Measurements from ENCODE around the gene FAIM.
"Not testable (repeated sequence)": the region's sequence is repeated elsewhere in the genome, so short reads cannot be mapped to it uniquely, and the experiment has no call there.

The FAIM gene

DNA sequence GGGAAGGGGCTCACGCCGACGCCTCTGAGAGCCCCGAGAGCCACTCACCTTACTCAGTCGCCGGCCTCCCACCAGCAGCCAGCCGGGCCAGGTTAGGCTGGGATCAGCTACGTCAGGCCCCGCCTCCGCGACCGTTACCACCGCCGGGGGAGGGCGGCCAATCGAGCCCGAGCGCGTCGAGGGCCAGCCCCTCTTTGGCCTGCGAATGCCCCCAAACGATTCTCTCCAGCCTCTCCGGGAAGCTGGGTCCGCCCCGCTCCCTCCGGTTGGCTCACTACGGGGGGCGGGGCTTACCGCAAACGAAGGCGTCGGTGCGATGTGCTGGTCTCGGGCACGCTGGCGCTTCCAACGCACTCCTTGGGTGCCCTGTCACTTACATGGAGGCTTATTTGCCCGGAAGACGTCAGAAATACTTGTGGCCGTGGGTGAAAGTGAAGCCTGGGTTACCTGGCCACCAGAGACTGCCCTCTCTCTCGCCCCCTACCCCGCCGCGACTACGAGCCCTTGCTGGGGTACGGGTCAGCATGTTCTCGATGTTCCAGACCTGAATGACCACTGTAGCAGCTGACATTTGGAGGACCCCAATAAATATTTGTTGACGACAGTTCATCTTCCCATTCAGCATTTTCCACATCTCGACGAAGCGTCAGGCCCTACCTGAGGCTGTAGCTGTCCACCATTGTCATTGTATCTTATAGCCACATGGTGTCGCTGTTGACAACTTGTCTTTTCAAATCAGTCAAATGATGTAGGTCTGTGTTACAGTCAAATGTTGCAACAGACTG is 14.2 kb upstream of the FAIM start, which contains the start of gene CEP70:
Gene CEP70, minus strand, starts transcription at position 111 of the 785 bp plus-strand sequence. CDS start 21,333 bp downstream, outside the sequence.
- no peaks in the 10 kb centered on the region for H3K27me3 ChIP-seq (ENCODE audit: insufficient read depth, poor library complexity, severe bottlenecking)
- DNase-seq (ENCODE audit: low spot score) (peak; percentile 95), ATAC-seq (ENCODE audit: low read depth) (peak; percentile 95)
- H3K4me1 ChIP-seq (ENCODE audit: insufficient read depth, poor library complexity, severe bottlenecking): no peaks in the 10 kb centered on the region
- H3K36me3 ChIP-seq (ENCODE audit: low read depth): peaks cover 17% of the 10 kb centered on the region
- peak; percentile 93 for TF ChIP-seq CTCF (IDR thresholded peaks at IDR 0.05; ENCODE audit: poor library complexity, severe bottlenecking)
- peak within 1 kb of the TSS; percentile 56 for H3K27ac ChIP-seq (ENCODE audit: poor library complexity, severe bottlenecking)
- H3K9me3 ChIP-seq (ENCODE audit: severe bottlenecking): no peaks in the 10 kb centered on the region
- peak within 1 kb of the TSS; percentile 53 for H3K4me3 ChIP-seq (ENCODE audit: severe bottlenecking)

DNA sequence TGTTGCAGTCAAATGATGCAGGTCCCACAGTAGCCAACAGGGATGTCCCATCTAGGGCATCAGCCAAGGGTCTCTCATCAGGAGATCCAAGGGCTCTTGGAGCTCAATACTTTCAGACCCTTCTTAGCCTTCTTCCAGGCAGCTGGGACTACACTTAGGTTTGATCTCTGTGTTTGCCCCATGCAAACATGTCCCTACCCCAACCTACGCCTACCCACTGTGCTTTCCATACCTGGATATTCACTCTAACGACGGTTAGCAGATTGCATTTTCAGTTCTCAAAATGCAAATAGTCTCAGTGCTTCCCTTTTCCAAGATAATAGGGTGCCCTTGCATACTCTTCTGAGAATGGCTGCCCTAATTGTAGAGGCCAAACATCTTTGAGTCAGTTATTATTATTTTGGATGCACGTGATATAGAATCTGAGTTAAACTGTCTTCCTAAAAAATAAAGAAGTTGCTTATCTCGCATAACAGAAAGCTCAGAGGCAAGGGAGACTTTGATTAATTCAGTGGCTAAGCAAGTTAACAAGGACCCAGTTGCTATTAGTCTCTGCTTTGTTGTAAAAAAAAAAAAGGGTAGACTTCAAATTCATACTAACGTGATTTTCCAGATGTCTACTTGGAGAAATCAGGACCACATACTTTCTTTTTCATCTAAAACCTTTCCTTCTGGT is 13.5 kb upstream of the FAIM start:
- Histone ChIP-seq H3K4me1 (ENCODE audit: insufficient read depth, poor library complexity, severe bottlenecking) (no peaks in the 10 kb centered on the region), H3K36me3 (ENCODE audit: low read depth) (peaks cover 13% of the 10 kb centered on the region), H3K4me3 (ENCODE audit: severe bottlenecking) (peak overlapping the region; percentile 53), H3K27me3 (ENCODE audit: insufficient read depth, poor library complexity, severe bottlenecking) (no peaks in the 10 kb centered on the region), H3K27ac (ENCODE audit: poor library complexity, severe bottlenecking) (peak overlapping the region; percentile 56), H3K9me3 (ENCODE audit: severe bottlenecking) (no peaks in the 10 kb centered on the region)
- no peak for ATAC-seq (ENCODE audit: low read depth)
- TF ChIP-seq CTCF (IDR thresholded peaks at IDR 0.05; ENCODE audit: poor library complexity, severe bottlenecking): peak; percentile 59
- no peak for DNase-seq (ENCODE audit: low spot score)

GRCh38 chr3:138597186-138597976 is 11.2 kb upstream of the FAIM start:
- not testable (repeated sequence) for DNase-seq (ENCODE audit: low spot score); ATAC-seq (ENCODE audit: low read depth); H3K9me3 ChIP-seq (ENCODE audit: severe bottlenecking); H3K27ac ChIP-seq (ENCODE audit: poor library complexity, severe bottlenecking); H3K4me1 ChIP-seq (ENCODE audit: insufficient read depth, poor library complexity, severe bottlenecking); H3K36me3 ChIP-seq (ENCODE audit: low read depth); H3K4me3 ChIP-seq (ENCODE audit: severe bottlenecking); H3K27me3 ChIP-seq (ENCODE audit: insufficient read depth, poor library complexity, severe bottlenecking)

DNA sequence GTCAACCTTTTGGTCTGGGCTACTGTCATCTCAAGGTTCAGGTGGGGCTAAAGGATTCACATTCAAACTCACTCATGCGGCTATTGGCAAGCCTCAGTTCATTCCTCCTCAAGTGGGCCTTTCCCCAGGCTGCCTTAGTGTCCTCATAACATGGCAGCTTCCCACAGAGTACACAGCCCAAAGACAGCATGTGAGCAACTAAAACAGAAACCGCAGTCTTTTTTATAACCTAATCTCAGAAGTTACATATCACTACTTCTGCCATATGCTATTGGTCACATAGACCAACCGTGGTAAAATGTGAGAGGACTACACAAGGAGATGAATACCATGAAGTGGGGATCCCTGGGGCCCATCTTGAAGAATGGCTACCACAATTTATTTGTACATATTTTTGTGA is 10.0 kb upstream of the FAIM start:
- no peak for TF ChIP-seq CTCF (IDR thresholded peaks at IDR 0.05; ENCODE audit: poor library complexity, severe bottlenecking)
- no peaks in the 10 kb centered on the region for H3K4me1 ChIP-seq (ENCODE audit: insufficient read depth, poor library complexity, severe bottlenecking)
- no peak overlapping the region for H3K27ac ChIP-seq (ENCODE audit: poor library complexity, severe bottlenecking)
- H3K4me3 ChIP-seq (ENCODE audit: severe bottlenecking): no peak overlapping the region
- DNase-seq (ENCODE audit: low spot score) (no peak), ATAC-seq (ENCODE audit: low read depth) (no peak)
- no peaks in the 10 kb centered on the region for H3K36me3 ChIP-seq (ENCODE audit: low read depth)
- H3K9me3 ChIP-seq (ENCODE audit: severe bottlenecking): no peaks in the 10 kb centered on the region
- no peaks in the 10 kb centered on the region for H3K27me3 ChIP-seq (ENCODE audit: insufficient read depth, poor library complexity, severe bottlenecking)

GRCh38 chr3:138600100-138600745 is 8.3 kb upstream of the FAIM start:
- Histone ChIP-seq H3K36me3 (ENCODE audit: low read depth) (no peaks in the 10 kb centered on the region), H3K27ac (ENCODE audit: poor library complexity, severe bottlenecking) (no peak overlapping the region), H3K27me3 (ENCODE audit: insufficient read depth, poor library complexity, severe bottlenecking) (no peaks in the 10 kb centered on the region), H3K9me3 (ENCODE audit: severe bottlenecking) (no peaks in the 10 kb centered on the region), H3K4me1 (ENCODE audit: insufficient read depth, poor library complexity, severe bottlenecking) (no peaks in the 10 kb centered on the region), H3K4me3 (ENCODE audit: severe bottlenecking) (no peak overlapping the region)
- no peak for TF ChIP-seq CTCF (IDR thresholded peaks at IDR 0.05; ENCODE audit: poor library complexity, severe bottlenecking)
- ATAC-seq (ENCODE audit: low read depth) (no peak), DNase-seq (ENCODE audit: low spot score) (no peak)

GRCh38 chr3:138601661-138602060 is 6.9 kb upstream of the FAIM start:
- not testable (repeated sequence) for H3K4me3 ChIP-seq (ENCODE audit: severe bottlenecking); ATAC-seq (ENCODE audit: low read depth); H3K9me3 ChIP-seq (ENCODE audit: severe bottlenecking); DNase-seq (ENCODE audit: low spot score); H3K4me1 ChIP-seq (ENCODE audit: insufficient read depth, poor library complexity, severe bottlenecking); H3K36me3 ChIP-seq (ENCODE audit: low read depth); H3K27ac ChIP-seq (ENCODE audit: poor library complexity, severe bottlenecking); H3K27me3 ChIP-seq (ENCODE audit: insufficient read depth, poor library complexity, severe bottlenecking)

GRCh38 chr3:138604106-138604595 is 4.4 kb upstream of the FAIM start:
- not testable (repeated sequence) for H3K27me3 ChIP-seq (ENCODE audit: insufficient read depth, poor library complexity, severe bottlenecking); H3K27ac ChIP-seq (ENCODE audit: poor library complexity, severe bottlenecking); DNase-seq (ENCODE audit: low spot score); H3K9me3 ChIP-seq (ENCODE audit: severe bottlenecking); ATAC-seq (ENCODE audit: low read depth); H3K4me1 ChIP-seq (ENCODE audit: insufficient read depth, poor library complexity, severe bottlenecking); H3K36me3 ChIP-seq (ENCODE audit: low read depth); H3K4me3 ChIP-seq (ENCODE audit: severe bottlenecking)
